ENCODE results near the gene TEX30.

DNA sequence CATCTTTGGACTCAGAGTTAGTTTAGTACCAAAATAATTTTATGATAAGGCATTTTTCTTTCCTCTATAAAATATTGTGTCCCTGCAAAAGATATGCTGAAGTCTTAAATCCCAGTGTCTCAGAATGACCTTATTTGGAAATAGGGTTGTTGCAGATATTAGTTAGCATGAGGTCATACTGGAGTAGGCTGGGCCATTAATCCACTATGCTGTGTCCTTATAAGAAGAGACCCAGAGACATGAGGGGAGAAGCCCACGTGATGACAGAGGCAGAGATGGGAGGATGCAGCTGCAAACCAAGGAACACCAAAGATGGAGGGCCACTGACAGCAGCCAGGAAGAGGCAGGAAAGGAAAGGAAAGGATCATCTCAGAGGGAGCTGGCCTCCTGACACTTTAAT is 18.8 kb upstream of the TEX30 start:
- TF ChIP-seq, protein P1, sequence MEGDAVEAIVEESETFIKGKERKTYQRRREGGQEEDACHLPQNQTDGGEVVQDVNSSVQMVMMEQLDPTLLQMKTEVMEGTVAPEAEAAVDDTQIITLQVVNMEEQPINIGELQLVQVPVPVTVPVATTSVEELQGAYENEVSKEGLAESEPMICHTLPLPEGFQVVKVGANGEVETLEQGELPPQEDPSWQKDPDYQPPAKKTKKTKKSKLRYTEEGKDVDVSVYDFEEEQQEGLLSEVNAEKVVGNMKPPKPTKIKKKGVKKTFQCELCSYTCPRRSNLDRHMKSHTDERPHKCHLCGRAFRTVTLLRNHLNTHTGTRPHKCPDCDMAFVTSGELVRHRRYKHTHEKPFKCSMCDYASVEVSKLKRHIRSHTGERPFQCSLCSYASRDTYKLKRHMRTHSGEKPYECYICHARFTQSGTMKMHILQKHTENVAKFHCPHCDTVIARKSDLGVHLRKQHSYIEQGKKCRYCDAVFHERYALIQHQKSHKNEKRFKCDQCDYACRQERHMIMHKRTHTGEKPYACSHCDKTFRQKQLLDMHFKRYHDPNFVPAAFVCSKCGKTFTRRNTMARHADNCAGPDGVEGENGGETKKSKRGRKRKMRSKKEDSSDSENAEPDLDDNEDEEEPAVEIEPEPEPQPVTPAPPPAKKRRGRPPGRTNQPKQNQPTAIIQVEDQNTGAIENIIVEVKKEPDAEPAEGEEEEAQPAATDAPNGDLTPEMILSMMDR (IDR thresholded peaks at IDR 0.05; ENCODE audit: low read length) = no peak
- TF ChIP-seq EZH2 (optimal IDR thresholded peaks at IDR 0.05; ENCODE audit: low read depth, low read length) = no peak

Measured in MM.1S (cell line).